Central memory CD8-positive, alpha-beta T cell (primary cell): ENCODE results near the gene KMT5B.
A peak's percentile ranks its signal among the peaks of the same experiment; 100 is the strongest.

Experiments
- ATAC-seq: fragments of 150-1000 bp; cut with Tn5 transposase; replicated peaks from 2 replicates; pipeline ENCODE4 v1.10.0; 2022; ENCODE audit warnings: mild to moderate bottlenecking, moderate FRiP score, moderate number of reproducible peaks; ENCODE audit not compliant: poor library complexity, severe bottlenecking; ENCODE audit errors: extremely low read depth
- DNase-seq, 2 donors: peaks; one replicate each; pipeline ENCODE4 v3.0.0; 2021; ENCODE audit warnings: low spot score in 2 of 2
- H3K27ac Mint-ChIP-seq: one replicate; pipeline ENCODE4 v1.8.0; 2022; ENCODE audit warnings: low read depth, mild to moderate bottlenecking, moderate library complexity, mixed read lengths
- H3K27me3 Mint-ChIP-seq: one replicate; pipeline ENCODE4 v1.8.0; 2022; ENCODE audit warnings: mixed read lengths
- H3K36me3 Mint-ChIP-seq: one replicate; pipeline ENCODE4 v1.8.0; 2022; ENCODE audit warnings: mild to moderate bottlenecking, moderate library complexity, mixed read lengths; ENCODE audit not compliant: insufficient read depth
- H3K4me1 Mint-ChIP-seq: one replicate; pipeline ENCODE4 v1.8.0; 2022; ENCODE audit warnings: mixed read lengths
- H3K4me3 Mint-ChIP-seq: one replicate; pipeline ENCODE4 v1.8.0; 2022; ENCODE audit warnings: mild to moderate bottlenecking, moderate library complexity, mixed read lengths
- H3K9me3 Mint-ChIP-seq: one replicate; pipeline ENCODE4 v1.8.0; 2022; ENCODE audit warnings: mixed read lengths

KMT5B gene

DNA sequence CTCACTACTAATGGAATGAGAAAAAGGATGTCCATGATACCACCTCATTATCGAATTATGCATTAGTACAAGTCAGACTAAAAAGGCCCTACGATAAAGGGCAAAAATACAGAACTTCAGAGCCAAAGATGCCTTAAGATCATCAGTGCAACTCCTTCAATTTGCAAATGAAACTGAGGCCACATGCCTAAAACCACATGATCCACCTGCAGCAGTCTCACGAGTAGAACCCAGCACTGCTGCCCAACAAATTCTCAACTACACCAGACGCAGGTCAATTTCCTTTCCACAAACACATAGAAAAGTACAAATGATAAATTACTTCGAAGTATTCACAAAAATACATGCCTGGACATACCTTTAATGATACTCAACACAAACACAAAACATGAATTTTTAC lies 20.1 kb downstream of the KMT5B start:
- Mint-ChIP-seq H3K27me3 (no peaks in the 10 kb centered on the region), H3K27ac (no peak overlapping the region), H3K36me3 (peaks cover 5% of the 10 kb centered on the region), H3K9me3 (no peaks in the 10 kb centered on the region), H3K4me3 (peak overlapping the region; percentile 16), H3K4me1 (peaks cover 54% of the 10 kb centered on the region)
- no peak for DNase-seq
- no peak for ATAC-seq

GRCh38 chr11:68191661-68192579 lies 21.2 kb downstream of the KMT5B start:
- DNase-seq (no peak), ATAC-seq (no peak)
- H3K9me3 Mint-ChIP-seq, result no peaks in the 10 kb centered on the region
- no peaks in the 10 kb centered on the region for H3K27me3 Mint-ChIP-seq
- no peak overlapping the region for H3K4me3 Mint-ChIP-seq
- peaks cover 61% of the 10 kb centered on the region for H3K4me1 Mint-ChIP-seq
- peak overlapping the region; percentile 24 for H3K27ac Mint-ChIP-seq
- peaks cover 11% of the 10 kb centered on the region for H3K36me3 Mint-ChIP-seq

GRCh38 chr11:68189888-68190287 lies 23.2 kb downstream of the KMT5B start:
- H3K4me3 Mint-ChIP-seq, result no peak overlapping the region

DNA sequence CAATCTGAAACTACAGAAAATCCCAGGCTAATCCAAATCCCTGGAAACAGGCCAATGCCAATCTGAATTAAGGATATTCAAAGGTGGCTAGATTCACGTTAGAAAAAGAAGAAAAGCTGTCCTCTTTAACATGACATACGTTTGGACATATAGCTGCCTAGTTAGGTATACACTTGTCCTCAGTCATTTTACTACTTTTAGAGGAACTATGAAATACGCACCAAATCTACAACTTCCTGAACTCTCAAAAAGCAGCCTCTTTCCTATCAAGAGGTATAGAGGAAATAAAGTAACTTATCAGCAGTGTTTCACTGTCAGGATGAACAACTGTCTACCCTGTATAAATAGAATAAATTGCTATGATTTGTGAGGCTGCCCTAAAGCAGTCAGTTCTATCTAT lies 24.0 kb downstream of the KMT5B start:
- Mint-ChIP-seq H3K27ac (no peak overlapping the region), H3K4me1 (peaks cover 35% of the 10 kb centered on the region), H3K4me3 (no peak overlapping the region), H3K27me3 (no peaks in the 10 kb centered on the region), H3K36me3 (peaks cover 31% of the 10 kb centered on the region), H3K9me3 (no peaks in the 10 kb centered on the region)
- no peak for DNase-seq
- ATAC-seq, result no peak

More at GRCh38 chr11:68189888-68190287, 23.2 kb downstream of the KMT5B start:
- DNase-seq (no peak), ATAC-seq (no peak)
- Mint-ChIP-seq H3K27me3 (no peaks in the 10 kb centered on the region), H3K36me3 (peaks cover 26% of the 10 kb centered on the region), H3K9me3 (no peaks in the 10 kb centered on the region), H3K4me1 (peaks cover 42% of the 10 kb centered on the region), H3K27ac (peak overlapping the region; percentile 1)

DNA sequence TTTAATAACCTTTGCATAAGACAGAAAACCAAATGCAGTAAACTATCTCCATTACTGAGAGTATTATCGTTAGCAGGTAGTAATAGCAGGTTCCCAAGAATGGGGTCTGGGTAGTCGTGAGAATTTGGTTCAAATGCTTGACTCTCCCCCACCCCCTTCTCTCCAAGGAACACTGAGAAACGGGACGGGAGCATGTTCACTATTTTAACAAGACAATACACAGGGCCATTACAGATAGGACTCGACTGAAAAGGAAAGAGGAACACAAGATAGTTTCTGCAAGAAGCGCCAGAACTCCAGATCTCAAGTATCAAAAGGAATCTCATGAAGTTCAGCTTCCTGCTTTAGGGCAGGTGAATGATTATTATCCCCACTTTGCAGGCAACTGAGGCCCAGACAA lies 27.0 kb downstream of the KMT5B start:
- H3K27ac Mint-ChIP-seq, result no peak overlapping the region
- H3K4me3 Mint-ChIP-seq, result no peak overlapping the region
- H3K4me1 Mint-ChIP-seq, result peaks cover 14% of the 10 kb centered on the region
- H3K9me3 Mint-ChIP-seq, result no peaks in the 10 kb centered on the region
- H3K36me3 Mint-ChIP-seq, result peaks cover 53% of the 10 kb centered on the region
- no peaks in the 10 kb centered on the region for H3K27me3 Mint-ChIP-seq
- DNase-seq (no peak), ATAC-seq (no peak)

DNA sequence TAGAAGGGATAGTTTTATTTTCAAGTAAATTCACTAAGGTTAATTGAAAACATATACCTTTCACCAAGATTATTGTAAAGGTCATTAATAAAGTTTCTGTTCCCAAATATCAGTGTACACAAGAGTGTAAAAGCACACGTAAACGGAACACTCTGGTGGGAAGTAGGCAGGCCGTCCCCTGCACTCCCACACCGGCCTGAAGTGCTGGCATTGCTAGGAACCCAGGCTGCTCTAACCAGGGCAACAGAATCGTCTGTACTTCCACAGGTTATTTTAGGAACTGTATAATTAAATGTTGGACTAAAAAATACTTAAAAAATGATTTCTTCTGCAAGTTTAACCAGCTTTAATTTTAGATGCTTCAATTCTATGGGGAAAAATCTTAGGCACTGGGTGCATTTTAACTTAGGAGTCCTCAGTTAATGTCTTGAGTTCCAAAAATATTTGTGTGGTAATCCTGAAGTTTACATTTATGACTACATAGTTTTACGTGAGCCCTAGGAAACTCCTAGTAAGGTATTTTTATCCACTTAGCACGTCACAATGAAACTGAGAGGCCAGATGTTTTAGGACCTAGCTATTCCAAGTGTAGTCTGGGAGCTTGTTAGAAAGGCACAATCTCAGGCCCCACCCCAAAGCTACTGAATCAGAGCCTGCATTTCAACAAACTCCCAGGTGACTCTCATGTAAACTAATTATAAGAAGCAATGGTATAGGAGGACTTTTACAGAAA lies 31.2 kb downstream of the KMT5B start:
- H3K4me3 Mint-ChIP-seq, result no peak overlapping the region
- peaks cover 49% of the 10 kb centered on the region for H3K36me3 Mint-ChIP-seq
- H3K9me3 Mint-ChIP-seq, result no peaks in the 10 kb centered on the region
- H3K27me3 Mint-ChIP-seq, result no peaks in the 10 kb centered on the region
- DNase-seq (no peak), ATAC-seq (no peak)
- no peak overlapping the region for H3K27ac Mint-ChIP-seq
- H3K4me1 Mint-ChIP-seq, result no peaks in the 10 kb centered on the region

DNA sequence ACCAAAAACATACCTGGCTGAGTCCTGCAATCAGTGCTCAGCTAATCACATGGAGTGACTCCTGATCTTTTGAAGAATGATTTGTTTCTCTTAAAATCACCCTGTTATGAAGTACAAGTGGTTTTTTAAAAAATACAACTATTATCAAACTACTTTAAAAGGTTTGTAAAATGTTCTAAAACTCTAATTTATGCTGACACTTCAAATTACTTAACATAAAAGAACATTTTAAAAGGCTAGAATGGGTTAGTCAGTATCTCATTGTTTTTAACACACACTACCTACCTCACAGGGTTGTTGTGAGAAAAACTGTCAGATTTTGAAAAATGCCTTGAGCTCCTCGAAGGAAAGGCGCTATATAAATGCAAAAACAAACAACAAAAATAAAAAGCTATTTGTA lies 33.2 kb downstream of the KMT5B start:
- H3K4me1 Mint-ChIP-seq, result no peaks in the 10 kb centered on the region
- ATAC-seq, result no peak
- DNase-seq, result no peak
- H3K27ac Mint-ChIP-seq, result no peak overlapping the region
- peaks cover 46% of the 10 kb centered on the region for H3K36me3 Mint-ChIP-seq
- H3K9me3 Mint-ChIP-seq, result no peaks in the 10 kb centered on the region
- no peak overlapping the region for H3K4me3 Mint-ChIP-seq
- no peaks in the 10 kb centered on the region for H3K27me3 Mint-ChIP-seq

GRCh38 chr11:68177877-68178276 lies 35.2 kb downstream of the KMT5B start:
- H3K27ac Mint-ChIP-seq, result no peak overlapping the region
- H3K4me3 Mint-ChIP-seq, result no peak overlapping the region
- no peaks in the 10 kb centered on the region for H3K4me1 Mint-ChIP-seq
- no peaks in the 10 kb centered on the region for H3K27me3 Mint-ChIP-seq
- H3K36me3 Mint-ChIP-seq, result peaks cover 45% of the 10 kb centered on the region
- no peak for ATAC-seq
- no peak for DNase-seq
- no peaks in the 10 kb centered on the region for H3K9me3 Mint-ChIP-seq

DNA sequence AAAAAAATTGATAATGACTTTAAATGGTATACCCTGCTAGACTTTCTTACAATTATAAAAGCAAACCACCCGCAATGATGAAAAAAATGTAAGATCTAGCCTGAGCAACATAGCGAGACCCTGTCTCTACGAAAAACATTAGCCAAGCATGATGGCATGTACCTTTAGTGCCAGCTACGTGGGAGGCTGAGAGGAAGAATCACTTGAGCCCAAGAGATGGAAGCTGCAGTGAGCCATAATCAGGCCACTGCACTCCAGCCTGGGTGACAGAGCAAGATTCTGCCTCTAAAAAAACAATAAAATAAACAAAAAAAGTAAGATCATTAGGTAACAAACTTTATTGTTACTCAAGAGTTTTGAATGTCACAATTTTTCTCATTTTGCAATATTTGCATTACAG lies 39.2 kb downstream of the KMT5B start:
- Mint-ChIP-seq H3K4me3 (no peak overlapping the region), H3K4me1 (no peaks in the 10 kb centered on the region), H3K9me3 (no peaks in the 10 kb centered on the region), H3K27me3 (no peaks in the 10 kb centered on the region), H3K36me3 (peaks cover 55% of the 10 kb centered on the region), H3K27ac (no peak overlapping the region)
- no peak for DNase-seq
- no peak for ATAC-seq

DNA sequence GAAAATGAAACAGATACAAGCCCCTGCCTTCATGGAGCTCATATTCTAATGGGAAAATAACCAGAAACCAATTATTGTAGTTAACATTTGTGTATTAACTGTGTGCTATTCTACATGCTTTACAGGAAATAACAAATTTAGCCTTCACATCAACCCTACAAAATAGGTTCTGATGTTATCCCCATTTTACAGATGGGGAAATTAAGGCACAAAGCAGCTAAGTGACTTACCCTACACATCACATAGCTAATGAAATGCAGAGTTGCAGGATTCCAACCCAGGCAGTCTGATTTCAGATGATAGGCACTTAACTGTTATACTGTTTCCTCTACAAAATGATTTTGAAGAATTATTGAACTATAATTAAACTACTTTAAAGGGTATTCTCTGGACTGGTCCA lies 43.7 kb downstream of the KMT5B start:
- Mint-ChIP-seq H3K4me1 (no peaks in the 10 kb centered on the region), H3K4me3 (no peak overlapping the region), H3K9me3 (no peaks in the 10 kb centered on the region), H3K27me3 (no peaks in the 10 kb centered on the region), H3K27ac (no peak overlapping the region), H3K36me3 (peaks cover 66% of the 10 kb centered on the region)
- ATAC-seq (no peak), DNase-seq (no peak)

DNA sequence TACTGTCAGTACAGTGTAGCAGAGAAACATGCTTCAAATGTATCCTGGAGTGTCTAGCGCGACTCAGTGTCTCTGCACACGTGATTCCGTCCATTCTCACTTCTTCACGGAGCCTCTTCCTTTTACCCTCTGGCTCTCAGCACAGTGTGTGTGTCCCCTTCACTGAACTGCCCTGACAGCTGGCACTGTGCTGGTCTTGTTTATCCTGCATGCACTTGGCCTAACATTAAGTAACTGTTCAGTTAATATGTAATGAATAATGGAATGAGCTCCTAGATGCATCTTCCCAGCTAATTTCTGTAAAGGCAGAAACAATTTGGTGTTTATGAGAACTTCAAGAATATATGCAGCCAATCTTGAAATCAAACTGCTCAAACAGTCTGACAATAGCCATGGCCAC lies 44.4 kb downstream of the KMT5B start:
- H3K36me3 Mint-ChIP-seq, result peaks cover 61% of the 10 kb centered on the region
- no peaks in the 10 kb centered on the region for H3K9me3 Mint-ChIP-seq
- H3K27ac Mint-ChIP-seq, result no peak overlapping the region
- ATAC-seq, result no peak
- no peaks in the 10 kb centered on the region for H3K4me1 Mint-ChIP-seq
- H3K4me3 Mint-ChIP-seq, result no peak overlapping the region
- DNase-seq, result no peak
- no peaks in the 10 kb centered on the region for H3K27me3 Mint-ChIP-seq

- Mint-ChIP-seq H3K36me3 (peaks cover 54% of the 10 kb centered on the region), H3K4me3 (no peak overlapping the region), H3K9me3 (no peaks in the 10 kb centered on the region), H3K4me1 (no peaks in the 10 kb centered on the region), H3K27me3 (no peaks in the 10 kb centered on the region), H3K27ac (no peak overlapping the region)
- ATAC-seq (no peak), DNase-seq (no peak)
Observed at GRCh38 chr11:68167474-68167873, 45.6 kb downstream of the KMT5B start.

GRCh38 chr11:68166969-68167368 lies 46.1 kb downstream of the KMT5B start:
- ATAC-seq (no peak), DNase-seq (no peak)
- Mint-ChIP-seq H3K36me3 (peaks cover 51% of the 10 kb centered on the region), H3K27me3 (no peaks in the 10 kb centered on the region), H3K9me3 (no peaks in the 10 kb centered on the region), H3K4me1 (no peaks in the 10 kb centered on the region), H3K4me3 (no peak overlapping the region), H3K27ac (no peak overlapping the region)
